Adrenal gland (tissue), 12 donors: Measurements from ENCODE around the gene ANKRD62. TPM values are rescaled to one million over a fixed set of nuclear protein-coding genes. Genes with fewer than 3 reads are reported as not detected.

Experiments used
- DNase-seq, 7 donors: peaks; one replicate each; pipeline ENCODE4 v3.0.0-alpha.2; 2019 to 2020
- H3K27ac ChIP-seq, 5 donors: fragments of 200-600 bp; sonication (generic) in 4 of 5; 1 replicate in 3 of 5; 2 replicates in 2 of 5; pipeline versions ENCODE4 v1.5.1 to v1.8.0; 2016 to 2020; ENCODE audit warnings: mild to moderate bottlenecking in 1 of 5
- H3K27me3 ChIP-seq: fragments of 200-600 bp; 2 replicates; pipeline ENCODE4 v1.8.0; 2021
- H3K36me3 ChIP-seq, 2 donors: fragments of 200-600 bp; replicated peaks in 1 of 2; 1 replicate in 1 of 2; 2 replicates in 1 of 2; pipeline versions ENCODE4 v1.5.1 to v1.8.0; 2018 to 2022
- H3K4me1 ChIP-seq, 2 donors: fragments of 200-600 bp; replicated peaks in 1 of 2; 1 replicate in 1 of 2; 2 replicates in 1 of 2; pipeline versions ENCODE4 v1.5.1 to v1.8.0; 2018 to 2021
- H3K4me3 ChIP-seq, 4 donors: fragments of 200-600 bp; sonication (generic) in 3 of 4; one replicate each; pipeline ENCODE4 v1.5.1; 2016 to 2018
- H3K9me3 ChIP-seq, 3 donors: fragments of 200-600 bp; sonication (generic) in 1 of 3; replicated peaks in 1 of 3; 1 replicate in 2 of 3; 2 replicates in 1 of 3; pipeline versions ENCODE4 v1.5.1 to v1.8.0; 2016 to 2021
- POLR2A ChIP-seq, 2 donors: fragments of 450-650 bp; IDR thresholded peaks; one replicate each; pipeline ENCODE4 v1.6.1; 2017; ENCODE audit warnings: antibody characterized with exemption in 2 of 2, mild to moderate bottlenecking in 2 of 2, moderate library complexity in 1 of 2
- WGBS, 4 donors: extraction: QIAGEN DNeasy Blood & Tissue Kit in 2 of 4; methylation state at CpG; one replicate each; pipeline versions ENCODE4 v1.1.5 to v1.1.7; 2013 to 2017; 5-methylcytosine and 5-hydroxymethylcytosine counted together
- intact Hi-C, 2 donors: fragments of 100-400 bp; cut with DNase I; formaldehyde crosslinking; loops; one replicate each; pipeline versions ENCODE4 v1.14.1 to v1.15.0; 2022 to 2023
- polyA plus RNA-seq, 3 donors: library from polyadenylated mRNA; stranded (reverse); fragments of 200-250 nt in 2 of 3; fragments of 350-450 nt in 1 of 3; fragmentation: Illumina TruSeq in 1 of 3; extraction: RNeasy Lipid Tissue Mini Kit (QIAGEN cat#74804) in 1 of 3; gene quantifications; one replicate each; pipeline ENCODE4 v1.2.3, GENCODE V29; 2013 to 2014
- total RNA-seq, 9 donors: library from RNA; depleted of rRNA in 4 of 9; stranded (reverse); fragments of >200 nt in 4 of 9; fragments of 120-200 nt in 1 of 9; fragmentation: NEBNext Ultra II Directional in 1 of 9; extraction: Animal tissue kit (Norgen Biotek cat#: 25700) in 1 of 9; gene quantifications; one replicate each; pipeline versions ENCODE4 v1.1.0 to v1.2.4, GENCODE V29; 2013 to 2023
- TF ChIP-seq, protein P1 (sequence below), 6 experiments: fragments of 450-650 bp in 4 of 6; fragments of 200-600 bp in 2 of 6; sonication (generic) in 1 of 6; IDR thresholded peaks; 1 replicate in 5 of 6; 2 replicates in 1 of 6; pipeline versions ENCODE4 v1.5.1 to v1.8.0; 2016 to 2021; ENCODE audit warnings: antibody characterized with exemption in 6 of 6, mild to moderate bottlenecking in 2 of 6, moderate library complexity in 1 of 6
- donor health status: healthy with polysubstance abuse.
- donor health status: Bipolar disorder and iron deficiency.
- donor health status: DM: yes; HTN: yes; CAD: no.
- donor health status: DM: no; HTN: no; CAD: no.
- donor health status: DM: no; HTN: no; CAD: no.
- donor health status: DM: yes; HTN: yes; CAD: no.

The ANKRD62 gene
- total and polyA plus RNA-seq, 12 donors = not detected

DNA sequence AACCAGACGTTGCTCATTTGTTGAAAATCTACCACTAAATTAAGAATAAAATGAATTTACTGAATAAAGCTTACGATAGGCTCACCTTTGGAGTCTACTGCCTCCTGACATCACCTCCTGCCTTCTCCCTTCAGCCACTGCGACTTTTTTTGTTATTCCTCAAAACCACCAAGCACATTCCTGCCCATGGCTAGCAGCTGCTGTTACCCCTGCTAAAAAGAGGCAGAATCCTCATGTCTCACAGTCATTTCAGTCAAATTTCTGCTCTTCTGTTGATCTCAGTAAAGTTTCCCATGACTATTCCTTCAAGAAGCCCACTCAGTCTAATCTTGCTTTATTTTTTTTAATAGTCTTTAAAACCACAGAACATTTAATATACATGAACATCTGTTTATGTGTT is 40.8 kb upstream of the ANKRD62 start:
- Histone ChIP-seq H3K27me3 (no peaks in the 10 kb centered on the region), H3K9me3 (no peaks in the 10 kb centered on the region), H3K4me1 (no peaks in the 10 kb centered on the region), H3K36me3 (no peaks in the 10 kb centered on the region), H3K27ac (no peak overlapping the region), H3K4me3 (no peak overlapping the region)
- WGBS, 4 donors = 63 to 78% (median 71%) methylated on average over 3 of the region's 3 CpGs
- no peak for TF ChIP-seq POLR2A (IDR thresholded peaks at IDR 0.05)
- TF ChIP-seq, protein P1, sequence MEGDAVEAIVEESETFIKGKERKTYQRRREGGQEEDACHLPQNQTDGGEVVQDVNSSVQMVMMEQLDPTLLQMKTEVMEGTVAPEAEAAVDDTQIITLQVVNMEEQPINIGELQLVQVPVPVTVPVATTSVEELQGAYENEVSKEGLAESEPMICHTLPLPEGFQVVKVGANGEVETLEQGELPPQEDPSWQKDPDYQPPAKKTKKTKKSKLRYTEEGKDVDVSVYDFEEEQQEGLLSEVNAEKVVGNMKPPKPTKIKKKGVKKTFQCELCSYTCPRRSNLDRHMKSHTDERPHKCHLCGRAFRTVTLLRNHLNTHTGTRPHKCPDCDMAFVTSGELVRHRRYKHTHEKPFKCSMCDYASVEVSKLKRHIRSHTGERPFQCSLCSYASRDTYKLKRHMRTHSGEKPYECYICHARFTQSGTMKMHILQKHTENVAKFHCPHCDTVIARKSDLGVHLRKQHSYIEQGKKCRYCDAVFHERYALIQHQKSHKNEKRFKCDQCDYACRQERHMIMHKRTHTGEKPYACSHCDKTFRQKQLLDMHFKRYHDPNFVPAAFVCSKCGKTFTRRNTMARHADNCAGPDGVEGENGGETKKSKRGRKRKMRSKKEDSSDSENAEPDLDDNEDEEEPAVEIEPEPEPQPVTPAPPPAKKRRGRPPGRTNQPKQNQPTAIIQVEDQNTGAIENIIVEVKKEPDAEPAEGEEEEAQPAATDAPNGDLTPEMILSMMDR (IDR thresholded peaks at IDR 0.05) = no peak
- no peak for DNase-seq
- intact Hi-C loops = no loop called here

DNA sequence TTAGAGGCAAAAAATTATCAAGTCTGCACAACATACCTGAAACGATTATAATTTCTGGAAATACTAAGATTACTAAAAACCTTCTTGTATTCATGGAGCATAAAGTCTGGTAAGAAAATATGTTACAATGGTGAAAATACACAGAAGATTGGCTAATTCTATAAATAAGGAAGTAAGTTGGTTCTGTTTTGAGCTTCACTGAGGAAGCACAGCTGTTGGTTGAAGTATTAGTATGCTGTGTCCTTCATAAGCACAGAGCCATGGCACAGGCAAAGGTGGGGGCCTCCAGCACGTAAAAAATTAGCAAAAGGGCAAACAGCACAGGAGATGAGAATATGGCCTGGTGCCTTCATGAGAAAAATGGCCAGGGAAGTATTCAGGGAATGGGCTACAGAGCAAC is 40.4 kb upstream of the ANKRD62 start:
- no peaks in the 10 kb centered on the region for H3K36me3 ChIP-seq
- no peaks in the 10 kb centered on the region for H3K4me1 ChIP-seq
- TF ChIP-seq, protein P1 (IDR thresholded peaks at IDR 0.05) = no peak
- H3K27ac ChIP-seq = no peak overlapping the region
- no peaks in the 10 kb centered on the region for H3K27me3 ChIP-seq
- DNase-seq = peak in 2 of 7 donors; percentile 11 to 42
- intact Hi-C loops = no loop called here
- H3K9me3 ChIP-seq = no peaks in the 10 kb centered on the region
- 37 to 49% (median 46%) methylated on average over 2 of the region's 2 CpGs for WGBS, 4 donors
- no peak overlapping the region for H3K4me3 ChIP-seq

DNA sequence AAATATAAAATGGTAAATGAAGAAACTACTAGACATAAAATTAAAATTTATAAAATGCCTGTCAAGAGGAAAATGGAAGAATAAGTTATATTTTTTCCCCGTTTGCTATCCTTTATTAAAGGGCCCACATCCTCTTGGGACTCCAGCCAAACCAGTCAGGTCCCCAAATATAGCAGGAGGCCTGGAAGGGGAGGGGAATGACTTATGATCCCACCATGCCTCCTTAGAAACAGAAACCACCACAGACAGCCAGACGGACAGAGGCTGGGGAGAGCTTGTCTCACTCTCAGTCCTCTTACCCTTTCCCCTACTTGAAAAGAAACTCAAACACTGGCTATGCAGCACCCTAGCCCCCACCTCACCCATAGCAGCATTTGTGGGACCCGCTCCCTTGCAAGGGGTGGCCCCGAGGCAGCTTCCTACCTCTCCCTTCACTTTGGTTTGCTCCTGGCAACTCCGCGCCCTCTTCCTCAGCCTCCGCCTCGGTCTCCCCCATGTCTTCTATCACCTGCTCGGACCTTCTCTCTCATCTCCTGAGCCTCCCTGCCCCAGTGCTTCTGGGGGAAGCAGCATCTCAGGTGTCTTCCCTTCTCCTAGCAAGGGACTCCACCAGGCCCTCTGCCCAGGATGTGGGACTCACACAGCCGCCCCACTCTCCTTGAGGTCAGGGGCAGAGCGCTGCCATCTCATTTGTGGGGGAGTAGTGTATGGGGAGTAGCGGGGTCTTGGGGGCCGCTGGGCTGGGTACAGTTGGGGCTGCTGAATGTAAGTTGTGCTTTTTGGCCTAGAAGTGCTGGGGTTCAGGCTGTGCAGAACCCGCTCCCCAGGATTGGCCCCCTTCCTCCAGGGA is 37.4 kb upstream of the ANKRD62 start:
- WGBS, 4 donors = 69 to 82% (median 74%) methylated on average over 14 of the region's 14 CpGs
- H3K9me3 ChIP-seq = no peaks in the 10 kb centered on the region
- H3K4me1 ChIP-seq = no peaks in the 10 kb centered on the region
- H3K27ac ChIP-seq = no peak overlapping the region
- H3K36me3 ChIP-seq = no peaks in the 10 kb centered on the region
- no peak overlapping the region for H3K4me3 ChIP-seq
- intact Hi-C loops = no loop called here
- no peak for TF ChIP-seq POLR2A (IDR thresholded peaks at IDR 0.05)
- TF ChIP-seq, protein P1 (IDR thresholded peaks at IDR 0.05) = no peak
- no peaks in the 10 kb centered on the region for H3K27me3 ChIP-seq
- DNase-seq = no peak

DNA sequence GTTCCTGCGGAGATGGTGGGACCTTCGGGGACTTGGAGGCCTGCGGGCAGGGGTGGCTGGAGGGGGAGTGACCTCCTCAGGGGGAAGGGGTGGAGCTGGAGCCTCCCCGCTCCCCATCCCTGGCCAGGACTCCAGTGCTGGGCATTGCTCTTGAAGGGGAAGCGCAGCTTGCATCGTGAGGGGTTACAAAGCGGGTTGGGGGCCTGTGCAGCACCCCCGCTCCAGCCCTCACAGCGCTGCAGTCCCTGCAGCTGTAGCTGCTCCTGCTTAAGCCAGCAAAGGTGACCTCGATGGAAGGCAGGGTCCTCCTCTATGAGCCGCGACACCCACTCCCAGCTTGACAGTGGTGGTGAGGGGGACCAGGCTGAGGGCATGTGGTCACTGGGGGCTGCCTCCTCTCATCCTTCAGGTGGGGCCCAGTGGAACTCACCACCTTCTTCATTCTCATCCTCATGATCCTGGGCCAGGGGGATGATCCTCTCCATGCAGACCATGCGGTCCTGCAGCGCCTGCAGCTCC is 36.7 kb upstream of the ANKRD62 start:
- DNase-seq = no peak
- no peaks in the 10 kb centered on the region for H3K9me3 ChIP-seq
- no peaks in the 10 kb centered on the region for H3K27me3 ChIP-seq
- H3K36me3 ChIP-seq = no peaks in the 10 kb centered on the region
- H3K27ac ChIP-seq = no peak overlapping the region
- no peak overlapping the region for H3K4me3 ChIP-seq
- intact Hi-C loops = no loop called here
- WGBS, 4 donors = 76 to 87% (median 80%) methylated on average over 5 to 14 of the region's 14 CpGs
- no peaks in the 10 kb centered on the region for H3K4me1 ChIP-seq
- TF ChIP-seq, protein P1 (IDR thresholded peaks at IDR 0.05) = no peak
- TF ChIP-seq POLR2A (IDR thresholded peaks at IDR 0.05) = no peak
